ENCODE measurements around the gene ARNT2.

ARNT2 gene

DNA sequence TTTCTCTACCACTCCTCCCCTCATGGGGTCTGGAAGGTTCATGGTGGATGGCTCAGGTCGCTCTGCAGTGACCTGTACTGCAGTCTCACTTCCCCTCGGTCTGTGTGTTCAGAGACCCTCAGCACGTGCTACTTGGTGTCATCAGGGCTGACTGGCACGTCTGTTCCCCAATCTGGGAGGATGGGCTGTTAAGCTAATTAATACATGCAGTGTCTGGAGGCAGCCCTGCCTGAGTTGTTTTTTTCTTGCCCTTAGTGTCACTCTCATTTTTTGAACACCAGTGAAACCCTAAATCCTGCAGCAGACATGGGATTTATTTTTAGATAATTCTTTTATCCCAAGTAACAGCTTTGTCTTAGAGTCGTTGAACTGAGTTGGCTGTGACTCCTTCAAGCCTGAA lies 64.6 kb downstream of the ARNT2 start:
- DNase-seq, result no peak

DNA sequence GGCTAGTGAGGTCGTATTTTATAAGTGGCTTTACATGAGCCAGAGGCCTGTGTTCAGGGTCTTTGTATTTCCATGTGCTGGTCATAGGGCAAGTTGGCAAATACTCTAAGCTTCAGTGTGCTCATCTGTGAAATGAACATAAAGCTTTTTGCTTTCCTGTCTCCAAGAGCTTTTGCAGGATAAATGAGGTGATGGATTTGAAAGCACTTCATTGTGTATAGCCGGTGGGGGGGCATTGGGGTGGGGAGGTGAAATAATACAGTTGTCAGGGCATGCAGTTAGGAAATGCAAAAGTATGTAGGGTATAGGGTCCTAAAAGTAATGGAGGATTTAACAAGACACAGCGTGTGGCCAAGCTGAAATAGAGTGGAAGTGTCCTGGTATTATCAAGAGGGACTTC lies 67.7 kb downstream of the ARNT2 start:
- no peak for DNase-seq

DNA sequence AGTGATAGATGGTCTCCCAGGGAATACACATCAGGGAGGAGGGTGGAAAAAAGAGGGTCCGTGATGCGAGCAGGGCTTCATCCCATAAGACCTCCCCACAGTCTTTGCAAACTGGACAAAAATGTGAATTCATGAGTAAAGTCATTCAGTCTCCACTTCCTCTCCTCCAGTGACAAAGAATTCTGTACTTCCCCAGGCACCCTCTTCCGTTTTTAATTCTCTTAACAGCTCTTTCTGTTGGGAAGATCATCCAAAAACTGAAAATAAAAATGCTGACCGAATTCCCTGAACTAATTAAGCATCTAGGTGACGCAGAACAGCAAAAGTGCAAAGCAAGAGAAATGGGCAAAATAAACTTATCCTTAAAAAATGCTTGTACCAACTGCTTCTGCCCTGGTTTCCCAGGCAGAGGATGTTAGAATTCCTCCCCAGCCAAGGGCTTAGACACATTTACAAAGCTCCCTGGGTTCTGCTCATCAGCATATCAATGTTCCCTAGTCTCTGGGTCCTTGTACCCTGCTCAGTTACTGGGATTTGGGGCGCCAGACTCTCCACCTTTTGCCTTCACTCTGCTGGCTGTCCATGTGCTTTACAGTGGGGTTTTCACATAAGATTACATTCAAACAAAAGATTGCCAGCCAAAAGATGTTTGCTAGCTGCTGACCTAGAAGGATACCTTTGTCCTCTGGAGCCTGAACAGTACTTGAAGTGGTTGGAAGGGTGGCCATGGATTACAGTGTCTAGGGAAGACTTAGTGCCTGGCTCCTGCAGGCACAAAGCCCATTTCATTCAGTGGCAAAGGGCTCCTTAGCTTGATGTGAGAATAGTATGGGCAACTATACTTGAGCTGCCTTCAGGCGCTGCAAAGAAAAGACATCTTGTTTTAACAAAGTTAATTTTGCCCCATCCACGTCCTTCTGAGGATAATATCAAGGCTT lies 69.4 kb downstream of the ARNT2 start:
- DNase-seq, result no peak

DNA sequence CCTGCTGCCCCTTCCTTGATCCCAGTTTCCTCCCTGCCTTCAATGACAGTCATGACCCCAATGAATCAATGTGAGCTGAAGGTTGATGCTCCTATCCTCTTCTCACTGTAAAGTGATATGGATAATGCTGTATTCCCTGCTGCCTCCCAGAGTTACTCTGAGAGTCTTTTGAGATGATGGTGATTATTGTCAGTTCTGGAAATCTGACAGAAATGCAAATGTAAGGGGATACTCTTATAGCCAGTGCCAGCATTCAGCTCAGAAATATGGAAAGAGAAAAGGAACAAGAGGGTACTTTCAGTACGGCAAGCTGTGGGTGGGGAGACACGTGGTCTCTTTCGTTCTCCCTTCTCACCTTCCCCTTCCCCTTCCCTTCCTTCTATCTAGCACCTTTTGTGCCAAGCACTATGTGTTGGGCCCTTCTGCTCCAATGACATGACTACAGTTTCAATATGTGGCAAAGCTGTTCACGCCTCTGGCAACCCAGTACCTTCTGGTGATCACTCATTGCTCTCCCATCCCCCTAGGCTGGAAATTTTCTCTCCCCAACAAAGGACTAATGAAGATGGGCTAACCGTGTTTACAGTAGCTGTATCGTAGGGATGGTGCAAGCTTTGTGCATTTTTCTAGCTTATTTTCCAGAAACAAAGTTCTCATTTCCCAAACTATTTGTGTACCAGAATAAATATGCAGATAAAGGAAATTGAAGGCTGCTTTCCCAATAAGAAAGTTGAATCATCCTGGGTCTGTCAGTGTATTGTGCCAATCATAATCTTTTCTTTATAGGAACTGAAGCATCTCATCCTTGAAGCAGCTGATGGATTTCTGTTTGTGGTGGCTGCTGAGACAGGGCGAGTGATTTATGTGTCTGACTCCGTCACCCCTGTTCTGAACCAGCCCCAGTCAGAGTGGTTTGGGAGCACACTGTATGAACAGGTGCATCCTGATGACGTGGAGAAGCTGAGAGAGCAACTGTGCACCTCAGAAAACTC lies 70.3 kb downstream of the ARNT2 start:
- no peak for DNase-seq

DNA sequence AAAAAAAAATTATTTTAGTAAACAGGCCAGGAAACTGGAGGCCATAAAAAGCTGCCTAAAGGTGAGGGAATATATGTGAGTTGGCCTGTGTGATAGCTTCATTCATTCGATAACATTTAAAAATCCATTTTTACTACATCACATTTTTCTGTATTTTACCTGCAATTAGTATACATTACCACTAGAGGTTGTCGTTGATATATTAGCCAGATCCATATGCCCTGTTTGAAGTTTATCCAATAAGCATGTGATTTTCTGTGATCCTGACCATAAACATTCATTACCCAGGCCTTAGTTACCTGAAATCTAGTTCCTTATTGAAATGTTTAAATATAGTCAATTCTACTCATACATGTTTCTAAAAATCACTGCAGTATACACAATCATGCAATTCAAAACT lies 71.4 kb downstream of the ARNT2 start:
- DNase-seq, result no peak

DNA sequence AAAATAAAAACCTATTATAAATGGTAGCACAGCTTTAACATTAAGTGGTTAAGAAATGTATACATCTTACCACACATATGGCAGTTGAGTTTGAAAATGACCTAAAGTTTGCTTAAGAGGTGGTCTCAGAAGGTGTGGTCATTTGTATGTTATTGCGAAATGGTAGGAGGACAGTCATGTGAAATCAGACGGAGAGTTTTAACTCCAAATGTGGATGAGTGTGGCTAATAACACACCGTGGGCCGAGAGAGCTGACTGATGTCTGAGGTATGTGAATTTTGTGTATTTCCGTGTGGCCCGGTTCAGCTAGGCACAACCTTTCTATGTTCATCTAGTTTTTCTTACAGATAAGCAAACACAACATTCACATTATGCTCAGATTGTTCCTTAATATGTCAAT lies 71.9 kb downstream of the ARNT2 start:
- no peak for DNase-seq

DNA sequence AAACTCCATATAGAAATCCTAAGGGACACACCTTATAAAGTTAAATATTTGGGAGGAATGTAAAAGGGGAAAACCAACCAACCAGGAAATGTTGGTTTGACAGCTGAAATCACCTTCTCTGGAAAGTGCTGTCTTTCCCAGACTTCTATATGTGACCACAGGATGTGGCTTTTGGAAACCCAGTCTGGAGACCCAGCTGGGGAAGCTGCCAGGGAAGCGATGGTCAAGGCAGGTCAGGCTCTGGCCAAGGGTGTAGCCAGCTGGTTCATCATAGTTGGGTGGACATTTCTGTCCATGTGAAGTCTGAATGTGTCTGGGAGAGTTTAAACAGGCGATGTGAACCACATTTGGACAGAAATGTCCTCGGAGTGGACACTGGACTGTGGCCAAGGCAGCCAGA lies 73.9 kb downstream of the ARNT2 start:
- DNase-seq, result no peak

DNA sequence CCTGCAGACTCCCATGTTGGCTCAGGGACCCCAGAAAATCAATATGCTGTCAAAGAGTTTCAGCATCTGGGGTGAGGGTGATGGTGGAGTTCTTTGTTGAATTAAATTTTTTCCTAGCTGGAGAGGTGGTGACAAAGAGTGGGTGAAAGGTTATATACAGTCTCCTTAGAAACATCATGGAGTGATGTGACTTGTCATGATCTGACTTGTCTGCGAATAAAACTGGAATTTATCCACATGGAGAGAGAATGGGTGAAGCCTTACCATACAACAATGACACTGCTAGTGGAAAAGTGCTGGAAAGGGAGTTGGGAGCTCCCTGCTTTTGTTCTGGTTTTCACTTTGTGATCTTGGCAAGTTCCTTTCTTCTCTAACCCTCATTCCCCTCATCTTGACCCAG lies 75.0 kb downstream of the ARNT2 start:
- no peak for DNase-seq

DNA sequence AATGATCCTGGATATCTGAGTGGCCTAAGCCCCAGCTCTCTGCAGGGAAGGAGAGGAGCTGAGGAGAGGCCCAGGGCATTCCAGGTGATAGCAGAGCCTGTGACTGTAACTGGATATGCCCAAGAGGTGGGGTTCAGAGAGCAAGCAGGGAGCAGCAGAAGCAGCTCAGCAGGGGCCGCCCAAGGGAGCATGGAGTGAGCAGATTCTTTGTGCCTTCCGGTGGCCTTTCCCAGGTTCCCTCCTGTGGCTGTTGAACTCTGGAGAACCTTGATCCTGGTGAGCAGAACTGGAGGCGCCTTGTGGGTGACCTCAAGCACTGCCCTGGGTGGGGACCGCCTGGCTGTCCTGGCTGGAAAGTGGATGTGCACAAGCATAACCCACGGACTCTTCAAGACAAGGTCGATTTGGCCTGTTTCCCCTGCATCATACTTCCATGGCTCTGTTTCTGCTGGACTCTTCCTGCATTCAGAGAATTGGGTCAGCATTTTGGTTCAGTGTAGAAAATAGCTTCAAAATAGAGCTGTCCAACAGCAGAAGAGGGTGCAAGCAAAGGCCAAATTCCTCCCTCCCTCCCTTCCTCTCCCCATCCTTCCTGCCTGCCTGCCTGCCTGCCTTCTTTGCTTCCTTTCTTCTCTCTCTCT lies 76.1 kb downstream of the ARNT2 start:
- no peak for DNase-seq

DNA sequence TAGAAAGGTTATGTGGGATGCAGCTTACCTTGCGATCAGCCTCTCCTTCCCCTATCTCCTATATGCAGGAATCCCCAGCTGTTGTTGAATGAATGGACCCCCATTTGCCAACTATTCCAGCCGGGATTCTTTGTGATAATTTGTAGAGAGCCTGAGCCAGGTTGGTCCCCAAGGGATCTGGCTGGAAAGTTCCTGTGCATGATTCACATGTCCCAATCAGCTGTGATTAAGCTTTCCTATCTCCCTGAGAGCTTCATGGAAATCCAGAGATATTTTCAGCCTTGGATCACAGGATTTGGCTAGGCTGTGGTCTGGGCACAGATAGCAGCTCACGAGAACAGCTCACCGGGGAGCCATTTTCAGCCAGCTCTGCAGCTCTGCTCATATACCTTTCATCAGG lies 76.7 kb downstream of the ARNT2 start:
- DNase-seq, result no peak

DNA sequence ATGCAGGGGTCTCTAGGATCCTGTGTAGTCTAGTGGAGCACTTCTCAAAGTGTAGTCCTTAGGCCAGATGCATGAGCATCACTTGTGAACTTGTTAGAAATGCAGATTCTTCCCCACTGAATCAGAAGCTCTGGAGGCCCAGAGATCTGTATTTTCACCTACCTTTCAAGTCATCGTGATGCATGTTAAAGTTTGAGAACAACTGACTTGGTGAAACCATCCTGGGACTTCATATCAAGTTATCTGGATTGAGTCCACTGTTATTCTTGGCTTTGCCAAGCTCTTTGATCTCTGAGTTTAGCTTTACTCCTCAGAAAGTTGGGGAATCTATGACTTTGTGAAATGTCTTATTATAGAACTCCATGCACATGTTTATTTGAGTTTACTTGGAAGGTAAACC lies 78.5 kb downstream of the ARNT2 start:
- no peak for DNase-seq

DNA sequence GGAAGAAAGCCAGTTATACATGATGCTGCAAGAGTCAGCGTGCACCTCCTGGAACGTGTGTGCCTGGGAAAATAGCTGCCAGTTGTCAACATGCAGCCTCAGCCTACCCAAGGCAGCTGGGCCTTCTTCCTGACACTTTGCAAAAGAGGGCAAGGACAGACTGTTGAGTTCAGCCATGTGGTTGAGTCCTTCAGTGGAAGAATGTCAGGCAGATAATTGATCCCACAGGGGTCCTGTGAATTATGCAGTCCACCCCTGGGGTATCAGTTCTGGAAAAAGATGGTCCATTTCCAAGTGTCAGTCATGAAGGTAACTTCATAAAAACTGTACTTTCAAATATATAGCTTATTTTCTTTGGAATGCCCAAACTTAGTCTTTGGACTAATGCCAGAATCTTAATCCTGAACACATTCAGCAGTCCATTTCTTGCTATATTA lies 79.6 kb downstream of the ARNT2 start:
- DNase-seq, result no peak

DNA sequence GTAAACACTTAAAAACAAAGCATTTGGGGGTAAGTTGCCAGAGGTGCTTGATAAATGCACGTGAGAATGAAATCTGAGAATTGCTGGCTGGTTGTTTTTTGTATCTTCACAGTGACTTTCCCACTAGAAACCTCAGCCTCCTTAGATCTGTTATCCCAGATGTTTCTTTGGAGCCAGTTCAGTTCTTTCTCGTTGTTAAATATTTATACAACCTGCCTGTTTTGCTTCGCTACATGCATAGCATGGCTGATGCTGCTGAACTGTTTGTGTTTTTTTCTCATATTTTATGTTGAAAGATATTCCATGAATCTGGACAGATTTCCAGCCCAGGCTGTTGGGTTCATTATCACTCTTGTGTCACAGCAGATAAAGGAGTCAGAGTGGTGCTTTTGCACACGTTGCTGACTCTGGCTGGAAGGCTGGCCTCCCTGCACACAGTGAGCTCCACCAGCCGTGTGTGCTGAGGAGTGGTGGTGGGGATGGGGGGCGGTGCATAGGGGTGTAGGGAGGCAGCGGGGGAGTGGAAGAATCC lies 80.2 kb downstream of the ARNT2 start:
- DNase-seq, result no peak

DNA sequence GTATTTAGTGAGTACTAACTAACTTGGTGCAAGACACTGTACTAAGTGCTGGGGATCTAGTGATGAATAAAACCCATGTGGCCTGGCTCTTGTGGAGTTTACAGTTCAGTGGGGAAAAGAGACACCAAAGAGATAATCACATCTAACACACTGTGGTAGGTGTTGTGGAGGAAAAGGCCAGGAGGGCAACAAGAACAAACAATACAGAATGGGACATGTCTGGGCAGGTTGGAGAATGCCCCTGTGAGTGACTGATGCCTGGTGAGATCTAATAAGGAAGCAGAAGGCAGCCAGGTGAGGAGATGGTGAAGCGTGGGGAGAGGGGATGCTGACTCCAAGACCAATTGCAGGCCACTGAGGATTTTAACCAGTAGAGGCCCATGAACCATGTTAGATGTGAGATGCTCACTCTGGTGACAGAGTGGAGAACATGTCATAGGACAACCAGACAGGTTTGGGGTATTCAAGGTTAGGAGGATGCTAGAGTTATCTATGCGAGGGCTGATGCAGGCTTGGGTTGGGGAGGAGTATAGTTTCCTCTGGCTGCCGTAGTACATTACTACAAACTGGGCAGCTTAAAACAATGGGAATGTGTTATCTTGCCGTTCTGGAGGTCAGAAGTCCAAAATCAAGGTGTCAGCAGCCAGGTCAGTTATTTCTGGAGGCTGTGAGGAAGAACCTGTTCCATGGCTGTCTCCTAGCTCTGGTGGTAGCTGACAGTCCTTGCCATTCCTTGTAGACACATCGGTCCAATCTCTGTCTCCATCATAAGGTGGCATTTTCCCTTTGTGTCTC lies 81.4 kb downstream of the ARNT2 start:
- DNase-seq, result no peak

DNA sequence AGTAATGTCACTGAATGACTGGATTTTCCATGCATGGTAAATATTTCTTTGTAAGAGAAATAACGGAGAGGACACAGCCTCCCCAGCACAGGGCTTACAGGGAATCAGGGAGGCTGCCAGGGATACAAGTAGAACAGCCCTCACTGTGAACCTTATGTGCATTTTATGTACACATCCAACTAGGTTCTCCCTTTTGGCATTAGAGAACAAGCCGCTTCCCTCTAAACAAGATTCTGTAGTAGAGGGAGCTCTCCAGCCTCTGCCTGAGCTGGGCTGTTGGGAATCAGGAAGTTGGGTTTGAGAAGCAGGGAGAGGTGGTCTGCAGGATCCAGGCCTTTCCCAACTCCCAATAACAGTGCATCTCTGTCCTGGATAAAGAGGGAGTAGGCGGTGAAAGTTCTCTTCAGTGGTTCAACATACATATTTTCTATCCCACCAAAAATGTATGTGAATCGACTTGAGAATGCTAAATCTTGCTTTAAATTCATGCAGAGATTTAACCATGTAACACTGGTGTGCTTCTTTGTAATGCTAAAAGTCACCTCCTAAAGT lies 83.7 kb downstream of the ARNT2 start:
- DNase-seq, result no peak

DNA sequence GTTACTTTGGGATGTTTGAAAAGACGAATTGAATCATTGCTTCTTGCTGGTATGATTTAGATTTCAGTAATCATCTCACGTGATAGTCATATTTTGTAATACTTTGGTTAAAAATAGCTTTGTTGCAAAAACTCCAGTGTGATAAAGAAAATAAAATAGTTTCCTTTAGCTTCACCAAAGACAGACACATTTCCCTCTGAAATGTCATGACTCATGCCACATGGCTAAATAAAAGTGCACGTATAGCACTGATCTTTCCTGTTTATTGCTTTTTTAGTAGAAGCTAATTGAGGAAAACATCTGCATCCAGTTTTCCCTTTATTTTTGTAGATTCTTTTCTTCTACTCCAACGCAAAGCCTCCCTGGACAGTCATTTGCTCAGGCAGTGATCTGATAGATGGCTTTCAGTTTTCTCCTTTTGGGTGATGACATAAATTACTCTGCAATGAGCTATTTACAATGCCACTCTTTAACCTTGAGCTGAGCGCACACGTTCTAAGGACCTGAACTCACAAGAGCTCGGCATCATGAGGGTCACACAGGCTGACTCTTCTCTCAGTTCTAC lies 84.9 kb downstream of the ARNT2 start:
- no peak for DNase-seq

DNA sequence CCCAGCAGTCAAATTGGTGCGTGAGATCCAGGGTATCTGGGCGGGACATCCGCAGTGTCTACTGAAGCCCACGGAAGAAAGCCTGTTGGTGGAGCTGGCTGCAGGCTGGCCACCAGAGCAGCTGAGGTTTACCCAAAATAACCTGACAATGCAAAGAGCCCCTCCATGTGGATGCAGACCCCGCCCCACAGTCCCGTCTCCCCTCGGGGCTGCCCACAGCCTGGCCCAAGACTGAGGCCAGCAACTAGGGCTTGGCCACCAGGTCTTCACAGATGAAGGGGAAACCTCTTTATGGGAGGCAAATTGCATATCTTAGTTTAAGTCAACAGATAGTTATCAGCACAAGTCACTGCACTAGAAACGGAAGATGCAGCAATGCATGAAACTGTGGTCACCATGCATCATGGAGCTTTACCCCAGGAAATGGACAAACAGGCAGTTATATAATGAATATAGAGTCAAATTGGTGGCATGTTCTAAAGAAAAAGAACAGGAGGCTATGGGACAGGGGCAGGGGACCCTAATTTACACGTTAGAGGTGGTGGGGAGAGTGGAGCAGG lies 86.3 kb downstream of the ARNT2 start:
- no peak for DNase-seq

DNA sequence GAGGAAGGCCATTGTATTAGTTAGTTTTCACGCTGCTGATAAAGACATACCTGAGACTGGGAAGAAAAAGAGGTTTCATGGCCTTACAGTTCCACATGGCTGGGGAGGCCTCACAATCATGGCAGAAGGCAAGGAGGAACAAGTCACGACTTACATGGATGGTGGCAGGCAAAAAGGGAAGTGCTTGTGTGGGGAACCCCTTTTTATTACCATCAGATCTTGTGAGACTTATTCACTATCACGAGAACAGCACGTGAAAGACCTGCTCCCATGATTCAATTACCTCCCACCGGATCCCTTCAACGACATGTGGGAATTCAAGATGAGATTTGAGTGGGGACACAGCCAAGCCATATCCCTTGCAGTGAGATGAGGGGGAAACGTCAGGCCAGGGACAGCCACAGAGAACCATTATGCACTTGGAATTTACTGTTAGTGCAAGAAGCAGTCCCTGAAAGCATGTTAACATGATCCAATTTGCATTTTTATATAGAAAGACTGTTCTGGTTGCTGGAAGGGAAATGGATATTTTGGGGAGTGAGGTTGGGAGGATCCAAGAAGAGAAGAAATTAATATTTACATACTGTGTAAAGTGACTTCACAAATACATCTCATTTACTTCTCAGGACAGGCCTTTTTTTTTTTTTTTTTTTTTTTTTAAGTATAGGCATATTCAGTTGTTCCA lies 87.1 kb downstream of the ARNT2 start:
- no peak for DNase-seq

DNA sequence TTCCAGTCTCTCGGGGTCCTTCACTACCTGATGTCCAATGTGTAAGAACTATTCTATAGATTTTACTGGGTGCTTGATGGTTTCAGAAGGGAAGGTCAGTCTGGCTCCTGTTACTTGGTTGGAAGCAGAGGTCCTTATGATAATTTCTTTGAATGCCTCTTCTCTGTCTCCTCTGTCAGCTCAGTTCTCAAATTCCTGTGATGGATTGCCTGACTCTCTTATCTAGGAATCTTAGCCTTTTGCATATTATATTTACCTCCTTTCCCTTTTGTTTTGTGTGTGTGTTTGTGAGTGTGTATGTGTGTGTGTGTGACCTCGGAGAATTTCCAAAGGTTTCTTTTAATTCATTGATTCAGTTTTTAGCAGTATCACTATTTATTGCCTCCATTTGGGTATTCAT lies 88.2 kb downstream of the ARNT2 start:
- no peak for DNase-seq

DNA sequence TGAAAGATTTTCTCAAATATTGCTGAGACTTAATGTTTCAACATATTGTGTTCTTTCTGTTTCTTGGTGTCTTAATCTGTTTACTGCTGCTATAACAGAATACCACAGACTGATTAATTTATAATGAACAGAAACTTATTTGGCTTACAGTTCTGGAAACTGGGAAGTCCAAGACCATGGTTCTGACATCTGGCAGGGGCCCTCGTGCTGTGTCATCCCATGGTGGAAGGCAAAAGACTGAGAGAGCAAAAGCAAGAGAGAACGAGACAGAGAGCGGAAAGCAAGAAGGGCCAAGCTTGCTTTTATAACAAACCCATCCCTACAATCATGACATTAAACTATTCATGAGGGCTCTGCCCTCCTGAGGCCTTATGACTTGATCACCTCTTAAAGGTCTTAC lies 88.7 kb downstream of the ARNT2 start:
- DNase-seq, result no peak

Data from activated CD4-positive, alpha-beta T cell treated with anti-CD3 and anti-CD28 coated beads, Interleukin-10, Interleukin-2, amounts not matched to agents 100 ng/mL and 50 ng/mL, durations not matched to agents 16 hours and 8 hours (primary cell).